ENCODE measurements around the gene C12orf57. TPM values are rescaled to one million over a fixed set of nuclear protein-coding genes. Genes with fewer than 3 reads are reported as not detected.

Gene C12orf57
- total RNA-seq, 1 experiment from 2014 or later: 158 TPM

DNA sequence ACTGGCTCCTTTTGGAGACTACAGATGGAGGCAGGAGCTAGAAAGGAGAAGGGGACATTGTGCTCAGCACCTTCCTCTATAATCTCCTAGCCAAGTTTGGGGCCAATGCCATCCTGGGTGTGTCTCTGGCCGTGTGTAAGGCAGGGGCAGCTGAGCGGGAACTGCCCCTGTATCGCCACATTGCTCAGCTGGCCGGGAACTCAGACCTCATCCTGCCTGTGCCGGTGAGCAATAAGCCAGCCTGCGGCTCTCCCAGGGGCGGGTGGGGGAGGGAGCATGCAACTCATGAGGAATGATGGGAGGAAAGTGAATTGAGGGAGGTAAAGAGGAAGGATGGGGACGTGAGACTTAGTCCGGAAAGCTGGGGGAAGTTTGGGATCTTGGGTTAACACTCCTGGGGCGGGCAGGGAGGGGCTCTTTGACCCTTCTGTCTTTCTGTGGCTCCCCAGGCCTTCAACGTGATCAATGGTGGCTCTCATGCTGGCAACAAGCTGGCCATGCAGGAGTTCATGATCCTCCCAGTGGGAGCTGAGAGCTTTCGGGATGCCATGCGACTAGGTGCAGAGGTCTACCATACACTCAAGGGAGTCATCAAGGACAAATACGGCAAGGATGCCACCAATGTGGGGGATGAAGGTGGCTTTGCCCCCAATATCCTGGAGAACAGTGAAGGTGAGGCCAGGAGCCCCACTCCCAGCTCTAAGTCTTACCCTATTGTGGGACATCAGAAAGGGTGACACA, 26.2 kb upstream of the C12orf57 start:
- no peak overlapping the region for H3K27ac Mint-ChIP-seq
- no peak overlapping the region for H3K4me3 Mint-ChIP-seq
- H3K27me3 Mint-ChIP-seq (ENCODE audit: low read depth): peaks cover 6% of the 10 kb centered on the region
- ChIA-PET CTCF (interaction anchor here (0.9 to 9.1 kb wide), 4 partner anchors 8 to 48 kb away, joined by 3 to 45 read pairs (median 8); partner anchors contain the start of gene SPSB2), POLR2A (no interaction called here)
- peaks cover 48% of the 10 kb centered on the region for H3K36me3 Mint-ChIP-seq
- DNase-seq (ENCODE audit: low spot score) (no peak), ATAC-seq (no peak)
- H3K4me1 Mint-ChIP-seq: peaks cover 38% of the 10 kb centered on the region
- H3K9me3 Mint-ChIP-seq: no peaks in the 10 kb centered on the region
- no peak for TF ChIP-seq ZNF138 (CRISPR knock-in tag; conservative IDR thresholded peaks at IDR 0.05)
- TF ChIP-seq TP53 (CRISPR knock-in tag; IDR thresholded peaks at IDR 0.05): no peak
- TF ChIP-seq ESRRA (CRISPR knock-in tag; IDR thresholded peaks at IDR 0.05; ENCODE audit: borderline replicate concordance): no peak

DNA sequence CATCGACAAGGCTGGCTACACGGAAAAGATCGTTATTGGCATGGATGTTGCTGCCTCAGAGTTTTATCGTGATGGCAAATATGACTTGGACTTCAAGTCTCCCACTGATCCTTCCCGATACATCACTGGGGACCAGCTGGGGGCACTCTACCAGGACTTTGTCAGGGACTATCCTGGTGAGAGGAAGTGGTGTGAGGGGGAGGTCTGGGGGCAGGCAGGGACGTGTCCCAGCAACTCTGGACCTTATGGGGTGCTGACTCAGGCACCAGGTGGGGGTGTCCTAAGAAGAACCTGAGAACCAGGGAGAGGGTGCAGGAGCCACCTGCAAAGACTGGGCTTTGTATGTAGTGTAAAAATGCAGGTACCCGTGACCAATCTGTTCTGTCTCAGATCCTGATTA, 24.2 kb upstream of the C12orf57 start:
- Mint-ChIP-seq H3K4me1 (peaks cover 33% of the 10 kb centered on the region), H3K4me3 (no peak overlapping the region), H3K9me3 (no peaks in the 10 kb centered on the region), H3K27me3 (ENCODE audit: low read depth) (no peaks in the 10 kb centered on the region), H3K36me3 (peaks cover 52% of the 10 kb centered on the region), H3K27ac (peak overlapping the region; percentile 69)
- no peak for TF ChIP-seq ZNF263 (CRISPR knock-in tag; IDR thresholded peaks at IDR 0.05; ENCODE audit: low read depth)
- TF ChIP-seq NFE2L1 (CRISPR knock-in tag; IDR thresholded peaks at IDR 0.05): no peak
- TF ChIP-seq NR2C2 (CRISPR knock-in tag; IDR thresholded peaks at IDR 0.05): no peak
- TF ChIP-seq, protein P1, sequence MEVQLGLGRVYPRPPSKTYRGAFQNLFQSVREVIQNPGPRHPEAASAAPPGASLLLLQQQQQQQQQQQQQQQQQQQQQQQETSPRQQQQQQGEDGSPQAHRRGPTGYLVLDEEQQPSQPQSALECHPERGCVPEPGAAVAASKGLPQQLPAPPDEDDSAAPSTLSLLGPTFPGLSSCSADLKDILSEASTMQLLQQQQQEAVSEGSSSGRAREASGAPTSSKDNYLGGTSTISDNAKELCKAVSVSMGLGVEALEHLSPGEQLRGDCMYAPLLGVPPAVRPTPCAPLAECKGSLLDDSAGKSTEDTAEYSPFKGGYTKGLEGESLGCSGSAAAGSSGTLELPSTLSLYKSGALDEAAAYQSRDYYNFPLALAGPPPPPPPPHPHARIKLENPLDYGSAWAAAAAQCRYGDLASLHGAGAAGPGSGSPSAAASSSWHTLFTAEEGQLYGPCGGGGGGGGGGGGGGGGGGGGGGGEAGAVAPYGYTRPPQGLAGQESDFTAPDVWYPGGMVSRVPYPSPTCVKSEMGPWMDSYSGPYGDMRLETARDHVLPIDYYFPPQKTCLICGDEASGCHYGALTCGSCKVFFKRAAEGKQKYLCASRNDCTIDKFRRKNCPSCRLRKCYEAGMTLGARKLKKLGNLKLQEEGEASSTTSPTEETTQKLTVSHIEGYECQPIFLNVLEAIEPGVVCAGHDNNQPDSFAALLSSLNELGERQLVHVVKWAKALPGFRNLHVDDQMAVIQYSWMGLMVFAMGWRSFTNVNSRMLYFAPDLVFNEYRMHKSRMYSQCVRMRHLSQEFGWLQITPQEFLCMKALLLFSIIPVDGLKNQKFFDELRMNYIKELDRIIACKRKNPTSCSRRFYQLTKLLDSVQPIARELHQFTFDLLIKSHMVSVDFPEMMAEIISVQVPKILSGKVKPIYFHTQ (CRISPR knock-in tag; IDR thresholded peaks at IDR 0.05): no peak
- TF ChIP-seq CBFB (CRISPR knock-in tag; IDR thresholded peaks at IDR 0.05; ENCODE audit: low read depth): no peak
- no peak for TF ChIP-seq IRF2 (CRISPR knock-in tag; IDR thresholded peaks at IDR 0.05; ENCODE audit: borderline replicate concordance, low read depth)
- TF ChIP-seq KAT7 (CRISPR knock-in tag; IDR thresholded peaks at IDR 0.05; ENCODE audit: borderline replicate concordance): no peak
- no peak for TF ChIP-seq ZNF532 (CRISPR knock-in tag; IDR thresholded peaks at IDR 0.05; ENCODE audit: borderline replicate concordance)
- TF ChIP-seq GRHL2 (CRISPR knock-in tag; IDR thresholded peaks at IDR 0.05; ENCODE audit: insufficient replicate concordance, severe bottlenecking): no peak
- no peak for TF ChIP-seq ZNF423 (CRISPR knock-in tag; IDR thresholded peaks at IDR 0.05)
- TF ChIP-seq FOXP4 (CRISPR knock-in tag; IDR thresholded peaks at IDR 0.05): no peak
- no peak for TF ChIP-seq SMAD3 (CRISPR knock-in tag; IDR thresholded peaks at IDR 0.05; ENCODE audit: borderline replicate concordance)
- no peak for TF ChIP-seq ZBTB21 (CRISPR knock-in tag; IDR thresholded peaks at IDR 0.05; ENCODE audit: borderline replicate concordance)
- no peak for TF ChIP-seq ZNF232 (CRISPR knock-in tag; IDR thresholded peaks at IDR 0.05)
- TF ChIP-seq GABPB1 (CRISPR knock-in tag; IDR thresholded peaks at IDR 0.05): no peak
- ATAC-seq: no peak
- POLR2A ChIA-PET: interaction anchor here (0.6 to 0.7 kb wide), 3 partner anchors 25 to 89 kb away, joined by 3 to 8 read pairs (median 5); no protein-coding TSS in a partner anchor
- no peak for DNase-seq (ENCODE audit: low spot score)
- CTCF ChIA-PET: interaction anchor here (1.2 kb wide), 1 partner anchor 18 kb away, joined by 3 read pairs; no protein-coding TSS in a partner anchor
